GM18520 (cell line): ENCODE measurements around the gene LAMA2.

Experiments used
- ATAC-seq: cut with Tn5 transposase; IDR thresholded peaks from one replicate; pipeline ENCODE4 v1.9.1; 2021; ENCODE audit not compliant: unreplicated experiment

LAMA2 gene

DNA sequence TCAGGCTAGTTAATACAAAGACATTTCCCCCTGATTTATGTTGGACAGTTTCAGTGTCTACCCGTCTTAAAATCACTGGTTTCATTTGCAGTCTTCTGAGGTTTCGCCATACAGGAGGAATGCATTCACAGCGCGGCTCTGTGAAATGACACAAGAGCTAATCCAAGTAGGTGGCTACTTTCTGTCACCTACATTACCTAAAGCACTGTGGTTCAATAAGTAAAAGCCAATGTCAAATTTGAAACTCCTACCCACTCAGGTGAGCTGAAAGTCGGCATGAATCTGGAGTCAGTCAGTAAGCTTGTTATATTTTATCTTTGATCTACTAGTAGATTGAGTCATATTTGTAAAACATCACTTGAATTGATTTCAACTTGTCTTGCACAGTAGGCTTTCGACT lies 370.8 kb downstream of the LAMA2 start:
- ATAC-seq: no peak

DNA sequence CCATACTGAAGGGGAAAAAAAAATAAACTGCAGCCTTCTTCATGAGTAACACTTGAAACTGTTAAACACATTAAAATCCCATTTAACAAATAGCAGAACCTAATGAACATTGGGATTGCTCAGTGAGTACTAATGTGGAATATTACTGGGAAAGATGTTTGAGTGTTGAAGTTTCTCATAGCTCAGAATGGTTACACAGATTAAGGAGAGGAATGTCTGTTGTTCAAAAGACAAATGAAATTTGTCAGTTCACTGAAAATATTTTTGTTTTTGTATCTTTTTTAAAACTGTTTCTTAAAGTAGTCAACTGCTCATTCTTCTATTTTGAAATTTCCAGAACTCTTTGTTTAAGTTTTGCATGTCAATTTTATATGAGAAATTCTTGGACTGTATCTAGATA lies 374.3 kb downstream of the LAMA2 start:
- ATAC-seq: no peak

DNA sequence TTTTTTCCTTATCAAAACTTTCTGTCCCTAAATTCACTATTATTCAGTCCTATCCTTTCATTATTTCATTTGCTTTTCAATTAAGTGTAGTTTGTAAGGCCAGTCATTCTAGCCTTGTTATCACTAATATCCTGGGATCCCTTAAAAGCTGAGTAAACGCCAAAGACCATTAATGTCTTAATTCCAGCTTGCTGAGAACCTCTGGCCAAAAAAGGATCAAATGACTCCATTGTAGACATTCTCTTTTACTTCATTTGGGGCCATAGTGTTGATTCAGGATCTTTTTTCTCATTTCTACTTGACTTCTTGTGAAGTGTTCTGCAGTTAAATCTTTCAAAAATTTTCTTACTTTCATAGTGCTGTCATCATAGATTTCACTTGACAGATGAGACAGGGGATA lies 379.7 kb downstream of the LAMA2 start:
- ATAC-seq: no peak

DNA sequence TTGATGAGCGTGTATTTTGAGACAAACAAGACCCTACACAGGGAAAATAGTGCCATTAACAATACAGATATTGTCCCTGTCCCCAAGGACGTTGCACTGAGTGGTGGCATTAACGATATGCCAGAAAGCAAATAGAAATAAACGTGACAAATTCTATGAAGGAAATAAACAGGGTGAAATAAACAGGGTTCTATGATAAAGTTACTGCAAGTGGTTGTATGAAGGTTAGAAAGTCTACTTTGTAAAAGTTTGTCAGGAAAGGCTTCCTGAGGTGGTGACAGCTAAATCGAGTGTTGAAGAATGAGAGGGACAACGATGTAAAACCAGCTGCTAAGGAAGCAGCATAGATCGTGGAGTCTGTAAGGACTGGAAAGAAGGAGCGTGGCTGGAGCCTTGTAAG lies 380.2 kb downstream of the LAMA2 start:
- no peak for ATAC-seq

DNA sequence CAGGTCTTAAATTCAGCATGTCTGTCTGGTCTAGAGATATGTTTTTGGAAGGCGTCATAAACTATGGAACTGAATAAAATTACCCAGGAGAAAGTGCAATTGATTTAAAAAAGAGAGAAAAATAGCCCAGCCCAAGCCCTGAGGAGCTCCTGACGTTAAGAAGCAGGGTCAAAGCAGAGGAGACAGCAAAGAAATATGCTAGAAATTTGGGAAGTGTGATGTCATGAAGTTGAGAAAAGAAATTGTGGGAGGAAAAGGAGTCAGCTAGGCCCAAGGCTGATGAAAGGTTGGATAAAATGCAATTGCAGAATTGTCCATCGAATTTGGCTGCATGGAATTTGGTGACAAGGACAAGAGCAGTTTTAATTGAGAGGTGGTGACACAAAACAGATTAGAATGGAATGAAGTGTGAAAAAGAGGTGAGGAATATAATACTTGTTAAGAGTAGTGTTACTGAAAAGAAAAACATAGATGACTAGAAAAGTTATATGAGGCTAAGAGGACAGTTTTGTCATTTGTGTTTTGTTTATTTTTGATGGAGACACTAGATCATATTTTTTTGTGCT lies 381.6 kb downstream of the LAMA2 start:
- no peak for ATAC-seq

DNA sequence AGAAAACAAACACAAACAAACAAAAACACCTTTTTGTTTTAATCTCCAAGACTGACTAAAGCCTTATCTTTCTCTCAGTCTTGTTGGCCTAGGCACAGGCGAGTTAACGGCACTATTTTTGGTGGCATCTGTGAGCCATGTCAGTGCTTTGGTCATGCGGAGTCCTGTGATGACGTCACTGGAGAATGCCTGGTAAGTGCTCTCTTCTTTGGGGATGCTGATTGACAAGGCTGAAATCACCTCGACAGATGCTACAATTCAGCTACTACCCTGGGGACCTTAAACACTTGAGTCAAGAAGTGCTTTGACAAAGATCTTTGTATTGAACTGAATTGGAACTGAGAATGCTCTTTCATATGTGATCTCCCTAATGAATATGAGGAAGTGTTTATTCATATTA lies 384.1 kb downstream of the LAMA2 start:
- no peak for ATAC-seq

DNA sequence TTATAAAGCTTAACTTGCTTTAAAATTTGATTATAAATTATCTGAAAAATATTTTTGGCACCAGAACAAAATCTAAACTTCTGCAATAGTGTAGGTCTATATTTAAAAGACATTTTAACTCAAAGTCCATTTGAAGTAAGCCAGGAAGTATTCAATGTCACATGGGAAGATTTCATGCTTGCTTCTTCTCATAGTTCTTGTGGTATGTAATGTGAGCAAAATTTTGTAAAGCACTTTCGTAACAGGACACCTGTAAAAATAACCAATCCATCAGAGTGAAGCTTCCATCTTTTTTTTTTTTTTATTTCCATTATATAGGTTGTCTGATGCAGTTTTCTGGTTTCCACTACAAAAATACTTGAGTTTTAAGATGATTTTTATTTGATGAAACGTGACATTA lies 386.1 kb downstream of the LAMA2 start:
- ATAC-seq: no peak

DNA sequence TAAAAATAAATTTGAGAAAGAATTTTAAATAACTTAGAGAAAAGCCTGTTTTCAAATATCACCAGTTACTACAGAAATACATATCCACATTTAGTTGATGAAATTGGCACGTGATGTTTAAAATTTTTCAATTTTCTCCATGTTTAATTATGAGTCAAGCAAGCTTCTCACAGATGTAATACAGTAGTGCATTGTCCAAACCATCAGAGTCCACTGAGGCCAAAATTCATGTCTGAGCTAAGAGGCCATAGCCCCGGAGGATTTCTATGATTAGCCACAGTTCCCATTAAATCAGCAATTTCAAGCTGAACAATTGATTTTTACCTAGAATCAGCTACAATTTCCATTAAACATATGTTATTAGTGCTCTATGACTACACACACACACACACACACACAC lies 387.0 kb downstream of the LAMA2 start:
- ATAC-seq: no peak

DNA sequence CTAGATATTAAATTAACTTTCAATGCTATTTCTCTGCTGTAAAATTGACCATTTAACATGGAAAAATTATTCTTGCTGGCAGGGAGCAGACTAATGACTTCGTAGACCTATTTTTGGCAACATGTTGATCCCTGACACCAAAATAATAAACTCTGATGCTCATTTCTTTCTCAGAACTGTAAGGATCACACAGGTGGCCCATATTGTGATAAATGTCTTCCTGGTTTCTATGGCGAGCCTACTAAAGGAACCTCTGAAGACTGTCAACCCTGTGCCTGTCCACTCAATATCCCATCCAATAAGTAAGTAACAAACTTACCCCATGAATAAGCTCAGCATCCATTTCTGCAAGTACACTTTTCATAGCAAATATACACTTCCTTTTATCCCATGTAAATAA lies 387.5 kb downstream of the LAMA2 start:
- ATAC-seq: no peak

DNA sequence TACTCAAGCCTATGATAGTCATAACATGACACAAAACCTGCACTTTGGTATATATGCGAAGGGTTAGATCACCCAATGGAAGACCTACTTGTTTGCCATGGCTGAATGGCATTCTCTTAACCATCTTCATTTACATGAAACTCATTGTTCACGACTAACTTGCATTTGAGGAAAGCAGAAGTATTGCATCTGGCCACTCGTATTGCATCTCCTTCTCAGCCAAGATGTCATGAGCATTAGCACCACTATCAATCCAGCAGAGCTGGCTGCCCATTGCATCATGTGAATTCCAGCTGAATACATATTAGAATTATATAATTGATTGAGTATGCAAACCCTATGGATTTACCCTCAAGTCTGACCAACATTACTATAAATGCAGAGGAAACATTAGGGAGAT lies 390.2 kb downstream of the LAMA2 start:
- ATAC-seq: no peak

DNA sequence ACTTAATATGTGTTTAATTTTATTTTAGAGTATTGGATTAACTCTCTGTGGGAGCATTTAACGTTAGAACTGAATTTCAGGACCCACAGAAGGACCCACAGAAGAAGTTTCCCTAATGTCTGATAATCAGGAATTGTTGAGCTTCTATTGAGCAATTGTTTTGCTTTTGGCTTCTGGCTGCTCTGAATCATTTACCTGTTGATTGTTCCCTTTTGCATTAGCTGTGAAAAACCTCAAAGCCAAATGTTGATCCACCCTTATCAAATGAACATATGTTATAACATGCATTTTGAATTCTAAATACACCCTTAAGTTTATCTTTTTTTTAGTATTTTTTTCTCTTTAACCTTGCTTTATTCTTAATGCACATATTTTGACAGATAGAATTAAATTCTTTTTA lies 393.5 kb downstream of the LAMA2 start:
- no peak for ATAC-seq

DNA sequence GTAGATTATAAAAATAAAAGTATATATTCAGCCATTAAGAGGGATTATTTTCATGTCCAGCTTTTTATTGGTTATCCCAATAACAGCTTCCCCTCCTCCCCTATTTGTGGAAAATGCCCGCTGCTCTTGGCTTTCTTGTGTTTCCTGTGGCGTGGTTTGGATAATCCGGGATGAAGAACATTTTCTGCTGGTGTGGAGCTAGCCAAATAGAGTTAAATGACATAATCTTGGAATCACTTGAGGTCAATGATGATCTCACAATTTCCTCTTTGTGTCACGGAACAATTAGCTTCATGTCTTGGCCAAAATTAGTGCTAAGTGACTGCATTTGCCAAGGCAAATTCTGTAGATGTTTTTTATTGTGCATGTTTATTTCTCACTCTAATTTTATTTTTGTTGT lies 394.0 kb downstream of the LAMA2 start:
- ATAC-seq: no peak

DNA sequence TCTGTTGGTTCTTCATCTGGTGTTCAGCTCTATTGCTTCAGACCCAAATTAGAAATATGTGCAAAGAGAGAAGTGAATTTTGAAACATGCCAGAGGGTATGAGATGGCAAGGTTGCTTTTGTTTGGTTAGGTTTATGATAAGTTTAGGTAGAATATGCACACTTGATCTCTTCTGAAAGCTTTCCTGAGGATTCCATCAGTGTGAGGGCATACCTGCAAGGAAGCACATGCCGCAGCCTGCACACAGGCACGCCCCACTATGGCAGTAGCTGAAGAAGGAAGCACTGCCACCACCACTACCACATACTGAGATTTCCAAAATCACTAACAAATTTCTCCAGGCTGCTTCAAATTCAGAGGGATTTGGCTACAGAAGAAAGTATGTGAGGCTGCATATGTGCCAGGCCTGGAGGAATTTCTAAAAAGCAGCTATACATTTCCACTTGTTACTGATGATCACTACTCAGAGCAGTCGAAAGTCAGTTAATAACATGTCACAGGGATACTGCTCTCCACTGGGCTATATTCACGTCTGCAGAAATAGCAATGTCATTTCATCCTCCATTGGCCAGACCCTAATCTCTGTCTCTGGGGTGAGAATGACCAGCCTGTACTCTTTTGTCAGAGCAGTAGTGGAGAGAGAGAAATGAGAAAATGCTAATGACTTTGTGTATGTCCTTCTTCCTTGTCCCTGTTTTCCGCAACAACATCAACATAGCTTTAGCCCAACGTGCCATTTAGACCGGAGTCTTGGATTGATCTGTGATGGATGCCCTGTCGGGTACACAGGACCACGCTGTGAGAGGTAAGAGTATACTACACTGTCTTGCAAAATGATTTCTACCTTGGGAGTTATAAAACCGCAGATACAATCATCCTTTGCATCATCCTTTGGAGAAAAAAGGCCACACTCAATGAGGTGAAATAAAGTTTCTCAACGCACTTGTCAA lies 396.7 kb downstream of the LAMA2 start:
- no peak for ATAC-seq

DNA sequence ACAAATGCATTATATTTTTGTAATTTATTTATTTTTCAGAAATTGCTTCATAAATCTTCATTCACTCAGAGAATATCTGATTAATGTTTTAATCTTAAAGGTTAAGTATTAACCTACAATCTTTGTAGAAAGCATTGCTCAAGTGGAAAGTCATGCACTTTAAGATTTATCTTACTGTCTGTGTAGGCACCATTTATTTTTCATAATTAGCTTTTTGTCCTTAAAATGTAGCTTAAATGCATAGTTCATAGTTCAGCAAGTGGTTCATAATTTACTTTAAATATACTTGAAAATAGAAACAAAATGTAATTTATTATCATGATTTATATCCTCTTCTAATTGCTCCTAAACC lies 397.3 kb downstream of the LAMA2 start:
- ATAC-seq: no peak

DNA sequence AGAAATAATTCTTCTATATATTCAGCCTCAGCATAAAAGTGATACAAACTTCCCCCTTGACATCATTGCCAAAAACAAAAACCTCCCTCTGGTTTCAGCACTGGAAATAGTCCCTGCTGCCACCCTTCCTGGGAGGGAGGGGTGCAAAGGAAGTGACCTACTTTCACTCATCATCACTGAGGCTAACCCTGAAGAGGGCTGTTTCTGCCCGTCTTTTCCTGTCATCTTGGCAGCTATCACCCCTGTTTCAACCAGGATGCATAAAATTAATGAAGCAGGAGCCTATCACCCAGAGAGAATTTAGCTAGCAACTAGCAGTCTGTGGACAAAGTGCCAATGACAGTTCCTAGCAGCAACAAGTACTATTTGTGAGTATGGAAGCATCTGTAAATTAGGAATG lies 397.8 kb downstream of the LAMA2 start:
- no peak for ATAC-seq

DNA sequence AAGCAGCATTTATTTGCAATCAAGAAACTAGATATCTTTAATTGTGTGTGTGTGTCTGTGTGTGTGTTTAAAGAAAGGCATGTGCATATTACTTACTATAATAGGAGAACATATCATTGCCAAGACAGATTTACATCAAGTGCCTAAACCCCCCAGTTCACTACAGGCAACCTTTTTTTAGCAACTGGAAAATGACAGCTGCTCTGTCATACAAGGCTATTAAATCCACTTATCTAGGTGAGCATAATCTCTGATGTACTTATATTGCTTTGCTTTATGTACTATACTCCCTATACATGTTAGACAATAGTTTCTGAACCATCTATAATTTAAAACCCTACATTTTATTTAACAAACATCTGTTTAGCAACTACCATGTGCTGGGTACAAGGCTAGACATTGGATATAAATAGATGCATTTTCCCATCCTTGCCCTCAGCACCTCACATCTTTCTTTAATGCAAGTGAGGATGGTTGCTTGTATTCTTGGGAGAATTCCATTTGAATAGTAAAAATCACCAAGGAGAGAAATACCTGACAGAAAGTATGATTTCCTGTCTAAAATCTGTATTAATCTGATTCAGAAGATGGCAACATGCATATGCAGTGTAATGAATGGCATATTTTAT lies 398.3 kb downstream of the LAMA2 start:
- ATAC-seq: no peak

DNA sequence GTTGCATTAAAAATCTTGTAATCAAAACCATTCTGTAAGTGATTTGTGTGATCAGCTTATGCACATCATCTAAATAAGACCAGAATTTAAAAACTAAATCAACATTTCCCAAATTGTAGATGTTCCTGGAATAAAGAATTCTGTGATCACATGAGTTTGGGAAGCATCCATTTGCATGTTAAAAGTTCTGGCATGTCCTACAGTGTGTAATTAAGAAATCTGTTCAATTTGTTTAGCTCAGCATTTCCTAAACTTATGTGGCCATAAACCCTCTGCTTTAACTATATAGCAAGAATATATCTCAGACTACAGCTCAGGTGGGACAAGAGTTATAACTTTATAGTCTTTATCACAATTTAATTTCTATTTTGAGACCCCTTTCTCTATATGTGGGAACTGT lies 399.1 kb downstream of the LAMA2 start:
- no peak for ATAC-seq

DNA sequence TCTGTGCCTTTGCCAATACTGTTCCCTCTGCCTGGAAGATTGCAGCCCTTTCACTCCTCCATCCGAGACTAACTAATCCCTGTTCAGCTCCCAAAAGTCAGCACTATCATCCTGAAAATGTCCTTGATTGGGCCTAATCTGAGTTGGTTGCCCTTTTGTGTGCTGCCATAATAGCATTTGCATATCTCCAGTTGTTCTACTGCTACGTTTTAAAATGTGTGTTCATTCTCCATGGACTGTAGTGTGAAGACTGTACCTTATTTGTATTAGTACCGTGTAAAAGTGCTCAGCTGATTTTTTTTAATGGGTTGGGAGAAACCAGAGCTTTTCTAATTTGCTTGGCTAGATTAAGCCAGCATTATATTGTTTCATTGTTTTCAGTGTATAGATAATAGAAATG lies 401.3 kb downstream of the LAMA2 start:
- no peak for ATAC-seq

DNA sequence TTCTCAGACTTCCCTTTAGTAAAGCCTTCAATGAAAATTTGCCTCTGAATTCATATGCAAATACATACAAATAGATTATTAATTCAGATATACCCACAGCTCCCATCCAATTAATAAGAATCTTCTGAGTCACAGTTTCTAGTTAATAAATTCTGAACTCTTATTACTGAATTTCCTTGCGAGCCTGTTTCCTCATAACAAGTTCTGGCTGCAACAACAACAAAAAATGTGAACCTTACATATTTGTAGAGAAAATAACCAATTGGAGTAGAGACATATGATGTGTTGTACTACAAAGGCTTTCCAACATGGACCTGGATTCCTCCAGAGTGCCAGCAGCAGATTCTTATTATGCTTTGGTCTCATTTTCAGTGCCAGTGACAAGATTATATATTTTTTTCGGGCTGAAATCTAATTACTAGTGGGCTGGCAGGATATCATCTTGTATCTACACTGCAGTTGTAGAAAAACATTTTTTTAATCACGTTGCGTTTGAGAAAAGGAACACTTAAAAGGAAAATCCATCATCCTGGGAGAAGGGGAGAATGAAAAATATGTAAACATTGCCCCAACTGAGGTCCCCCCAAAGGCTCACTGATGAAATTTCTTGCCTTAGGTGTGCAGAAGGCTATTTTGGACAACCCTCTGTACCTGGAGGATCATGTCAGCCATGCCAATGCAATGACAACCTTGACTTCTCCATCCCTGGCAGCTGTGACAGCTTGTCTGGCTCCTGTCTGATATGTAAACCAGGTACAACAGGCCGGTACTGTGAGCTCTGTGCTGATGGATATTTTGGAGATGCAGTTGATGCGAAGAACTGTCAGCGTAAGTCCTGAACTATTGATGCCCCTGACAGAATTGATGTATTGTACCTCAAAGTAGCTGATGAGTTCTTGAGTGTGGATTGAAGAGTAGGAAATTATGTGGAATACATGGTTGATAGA lies 404.6 kb downstream of the LAMA2 start:
- no peak for ATAC-seq

DNA sequence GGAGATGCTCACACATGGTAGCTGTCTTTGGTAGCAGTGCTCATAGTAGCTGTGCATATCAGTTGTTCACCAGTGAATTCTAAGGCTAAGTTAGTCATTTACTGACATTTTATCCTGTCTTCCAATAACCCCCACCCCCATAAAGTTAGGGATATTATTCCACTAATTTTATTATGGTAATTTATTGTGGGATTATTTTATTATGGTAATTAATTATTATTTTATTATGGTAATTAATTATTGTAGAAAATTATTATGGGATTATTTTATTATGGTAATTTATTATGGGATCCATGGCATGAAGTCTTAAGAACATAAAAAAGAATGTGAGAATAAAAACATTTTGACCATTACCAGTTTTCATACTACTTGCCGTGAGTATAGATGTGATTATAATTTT lies 406.5 kb downstream of the LAMA2 start:
- no peak for ATAC-seq

DNA sequence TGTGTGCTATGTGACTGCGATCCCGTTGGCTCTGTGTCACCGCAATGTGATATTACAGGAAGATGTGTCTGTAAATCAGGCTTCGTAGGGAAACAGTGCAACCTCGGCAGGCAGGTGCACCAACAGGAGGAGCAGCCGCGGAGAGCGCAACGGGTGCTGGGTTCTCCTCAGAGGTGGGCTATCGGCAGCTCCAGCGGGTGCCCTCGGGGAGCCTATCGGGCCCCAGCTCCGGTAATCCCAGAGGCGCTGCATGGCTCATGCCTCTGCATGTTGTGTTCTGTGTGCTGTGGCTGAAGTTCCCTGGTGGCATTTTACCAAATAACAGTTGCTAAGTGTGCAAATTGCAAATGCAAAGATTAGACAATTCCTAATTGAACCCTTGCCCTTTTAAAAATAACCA lies 409.9 kb downstream of the LAMA2 start:
- no peak for ATAC-seq
